GM18868 (cell line): ENCODE data around the gene GPC5.
"Not testable (repeated sequence)": the region's sequence is repeated elsewhere in the genome, so short reads cannot be mapped to it uniquely, and the experiment has no call there.

Source experiments
- ATAC-seq: cut with Tn5 transposase; IDR thresholded peaks from one replicate; pipeline ENCODE4 v1.9.1; 2021; ENCODE audit warnings: mild to moderate bottlenecking, moderate library complexity; ENCODE audit not compliant: unreplicated experiment

GPC5 gene

GRCh38 chr13:92494915-92495314 lies 1096.5 kb downstream of the GPC5 start:
- ATAC-seq: no peak

- no peak for ATAC-seq
Observed at GRCh38 chr13:92500192-92500591, 1101.8 kb downstream of the GPC5 start.

GRCh38 chr13:92510416-92510815 lies 1112.0 kb downstream of the GPC5 start:
- ATAC-seq: no peak

GRCh38 chr13:92512852-92513251 lies 1114.4 kb downstream of the GPC5 start:
- no peak for ATAC-seq

GRCh38 chr13:92513672-92514071 lies 1115.3 kb downstream of the GPC5 start:
- ATAC-seq: no peak

GRCh38 chr13:92514420-92515125 lies 1116.2 kb downstream of the GPC5 start:
- no peak for ATAC-seq

- not testable (repeated sequence) for ATAC-seq
Observed at GRCh38 chr13:92516878-92517277, 1118.5 kb downstream of the GPC5 start.

- ATAC-seq: not testable (repeated sequence)
Observed at GRCh38 chr13:92518622-92519021, 1120.2 kb downstream of the GPC5 start.

- ATAC-seq: no peak
Observed at GRCh38 chr13:92530364-92530763, 1131.9 kb downstream of the GPC5 start.

- no peak for ATAC-seq
Observed at GRCh38 chr13:92535222-92536006, 1137.0 kb downstream of the GPC5 start.

GRCh38 chr13:92537471-92537870 lies 1139.0 kb downstream of the GPC5 start:
- no peak for ATAC-seq

GRCh38 chr13:92538164-92538563 lies 1139.7 kb downstream of the GPC5 start:
- ATAC-seq: no peak

- ATAC-seq: not testable (repeated sequence)
Observed at GRCh38 chr13:92539148-92539547, 1140.7 kb downstream of the GPC5 start.

- ATAC-seq: no peak
Observed at GRCh38 chr13:92547266-92547665, 1148.8 kb downstream of the GPC5 start.

- no peak for ATAC-seq
Observed at GRCh38 chr13:92549276-92549675, 1150.9 kb downstream of the GPC5 start.

- no peak for ATAC-seq
Observed at GRCh38 chr13:92553470-92554114, 1155.2 kb downstream of the GPC5 start.

- no peak for ATAC-seq
Observed at GRCh38 chr13:92560883-92561282, 1162.5 kb downstream of the GPC5 start.

- ATAC-seq: no peak
Observed at GRCh38 chr13:92564942-92565341, 1166.5 kb downstream of the GPC5 start.

- ATAC-seq: no peak
Observed at GRCh38 chr13:92566767-92567166, 1168.3 kb downstream of the GPC5 start.

GRCh38 chr13:92572190-92572589 lies 1173.8 kb downstream of the GPC5 start:
- no peak for ATAC-seq

- peak; percentile 64 for ATAC-seq
Observed at GRCh38 chr13:92573467-92574057, 1175.1 kb downstream of the GPC5 start.
